Hypothalamus (tissue), 51 donors: ENCODE data around the gene EPS15.
"Not testable (repeated sequence)": the region's sequence is repeated elsewhere in the genome, so short reads cannot be mapped to it uniquely, and the experiment has no call there.

Experiments used
- DNase-seq, 51 donors: peaks; one replicate each; lab custom pipeline; 2025; lab: John Stamatoyannopoulos, UW

EPS15 gene

DNA sequence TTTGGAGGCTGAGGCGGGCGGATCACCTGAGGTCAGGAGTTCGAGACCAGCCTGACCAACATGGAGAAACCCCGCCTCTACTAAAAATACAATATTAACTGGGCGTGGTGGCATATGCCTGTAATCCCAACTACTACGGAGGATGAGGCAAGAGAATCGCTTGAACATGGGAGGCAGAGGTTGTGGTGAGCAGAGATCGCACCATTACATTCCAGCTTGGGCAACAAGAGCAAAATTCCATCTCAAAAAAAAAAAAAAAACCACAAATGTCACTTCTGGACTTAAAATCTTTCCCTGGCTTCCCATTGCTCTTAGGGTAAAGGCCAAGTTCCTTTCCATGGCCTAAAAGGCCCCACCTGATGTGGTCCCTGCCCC lies 194.1 kb downstream of the EPS15 start:
- DNase-seq = not testable (repeated sequence)

DNA sequence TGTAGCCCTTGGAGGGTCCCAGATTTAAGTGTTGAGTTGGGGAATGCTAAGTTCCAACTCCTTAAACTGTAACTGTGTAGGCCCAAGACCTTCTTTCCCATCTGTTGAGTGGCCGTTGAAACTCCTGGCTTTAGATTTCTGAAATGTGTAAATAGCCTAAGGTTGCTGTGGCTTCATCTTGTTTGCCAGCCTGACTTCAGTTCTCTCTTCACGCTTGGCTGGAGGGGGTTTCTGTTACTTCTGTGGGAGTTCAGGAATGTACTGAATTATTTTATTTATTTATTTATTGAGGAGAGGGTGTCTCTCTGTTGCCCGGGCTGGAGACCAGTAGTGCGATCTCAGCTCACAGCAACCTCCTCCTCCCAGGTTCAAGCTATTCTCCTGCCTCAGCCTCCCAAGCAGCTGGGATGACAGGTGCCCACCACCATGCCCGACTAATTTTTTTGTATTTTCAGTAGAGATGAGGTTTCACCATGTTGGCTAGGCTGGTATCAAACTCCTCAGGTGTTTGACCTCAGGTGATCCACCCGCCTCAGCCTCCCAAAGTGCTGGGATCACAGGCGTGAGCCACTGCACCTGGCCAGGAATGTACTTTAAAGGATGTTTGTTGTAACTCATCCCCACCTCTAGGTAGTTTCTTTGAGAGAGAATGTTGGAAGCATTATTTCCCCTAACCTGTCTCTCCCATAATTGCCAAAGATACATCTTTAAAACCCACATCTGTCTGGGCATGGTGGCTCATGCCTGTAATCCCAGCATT lies 194.6 kb downstream of the EPS15 start:
- no peak for DNase-seq

DNA sequence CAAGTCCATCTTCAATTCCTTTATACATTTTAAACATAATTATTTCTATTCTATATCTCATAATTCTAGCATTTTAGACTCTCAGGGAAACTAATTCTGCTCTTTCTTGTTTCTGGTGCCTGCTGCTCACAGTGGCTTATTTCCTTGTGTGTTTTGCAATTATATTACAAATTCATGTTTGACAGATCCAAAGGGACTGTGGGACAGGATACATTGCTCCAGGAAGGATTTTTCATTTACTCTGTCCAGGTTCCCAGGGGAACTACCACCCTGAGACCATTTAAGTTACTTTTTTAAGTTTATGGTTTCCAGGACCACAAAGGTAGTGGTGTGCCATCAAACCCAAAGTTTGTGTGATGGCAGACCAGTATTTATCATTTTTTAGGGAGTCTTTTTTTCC lies 195.3 kb downstream of the EPS15 start:
- DNase-seq = no peak

DNA sequence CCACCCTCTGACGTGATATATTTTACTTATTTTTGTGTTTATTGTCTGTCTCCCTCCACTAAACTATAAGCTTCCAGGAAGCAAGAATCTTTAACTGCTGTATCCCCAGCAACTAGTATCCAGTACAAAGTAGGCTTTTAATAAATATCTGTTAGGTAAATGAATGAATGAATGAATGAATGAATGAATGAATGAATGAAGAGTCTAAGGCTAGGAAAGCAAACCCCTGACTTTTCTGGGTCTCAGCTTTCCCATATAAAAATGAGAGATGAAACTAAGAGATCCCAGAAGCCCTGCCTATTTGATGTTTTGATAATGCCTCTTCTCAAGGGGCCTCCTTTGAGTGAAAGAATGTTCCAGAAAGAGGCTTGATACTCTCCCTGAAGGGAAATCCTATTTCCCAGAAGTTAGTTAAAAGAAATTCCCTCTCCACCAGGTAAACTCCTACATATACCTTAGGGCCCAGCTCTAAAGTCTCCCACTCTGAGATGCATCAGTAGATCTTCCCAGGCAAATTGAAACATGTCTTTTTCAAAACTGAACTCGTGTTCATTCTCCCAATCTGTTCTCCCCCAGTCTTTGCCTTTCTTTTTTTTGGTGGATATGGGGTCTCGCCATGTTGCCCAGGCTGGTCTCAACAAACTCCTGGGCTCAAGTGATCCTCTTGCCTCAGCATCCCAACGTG lies 196.5 kb downstream of the EPS15 start:
- DNase-seq = no peak

DNA sequence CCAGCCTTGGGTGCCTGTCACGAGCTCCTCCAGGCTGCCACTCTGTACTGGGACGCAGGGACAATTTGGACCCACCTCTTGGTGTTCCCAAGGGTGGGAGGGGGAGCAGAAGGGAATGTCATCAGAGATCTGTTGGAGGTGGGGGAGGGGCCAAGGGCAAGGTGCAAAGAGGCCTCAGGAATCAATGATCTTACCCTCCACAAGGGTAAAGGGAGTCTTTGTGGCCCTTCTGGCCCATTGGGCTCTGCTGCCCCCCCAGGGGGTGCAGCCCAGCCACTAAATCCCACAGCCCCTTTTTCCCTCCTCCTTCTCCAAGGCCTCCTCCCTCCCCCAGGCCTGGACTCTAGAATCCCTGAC lies 197.2 kb downstream of the EPS15 start:
- DNase-seq = no peak

DNA sequence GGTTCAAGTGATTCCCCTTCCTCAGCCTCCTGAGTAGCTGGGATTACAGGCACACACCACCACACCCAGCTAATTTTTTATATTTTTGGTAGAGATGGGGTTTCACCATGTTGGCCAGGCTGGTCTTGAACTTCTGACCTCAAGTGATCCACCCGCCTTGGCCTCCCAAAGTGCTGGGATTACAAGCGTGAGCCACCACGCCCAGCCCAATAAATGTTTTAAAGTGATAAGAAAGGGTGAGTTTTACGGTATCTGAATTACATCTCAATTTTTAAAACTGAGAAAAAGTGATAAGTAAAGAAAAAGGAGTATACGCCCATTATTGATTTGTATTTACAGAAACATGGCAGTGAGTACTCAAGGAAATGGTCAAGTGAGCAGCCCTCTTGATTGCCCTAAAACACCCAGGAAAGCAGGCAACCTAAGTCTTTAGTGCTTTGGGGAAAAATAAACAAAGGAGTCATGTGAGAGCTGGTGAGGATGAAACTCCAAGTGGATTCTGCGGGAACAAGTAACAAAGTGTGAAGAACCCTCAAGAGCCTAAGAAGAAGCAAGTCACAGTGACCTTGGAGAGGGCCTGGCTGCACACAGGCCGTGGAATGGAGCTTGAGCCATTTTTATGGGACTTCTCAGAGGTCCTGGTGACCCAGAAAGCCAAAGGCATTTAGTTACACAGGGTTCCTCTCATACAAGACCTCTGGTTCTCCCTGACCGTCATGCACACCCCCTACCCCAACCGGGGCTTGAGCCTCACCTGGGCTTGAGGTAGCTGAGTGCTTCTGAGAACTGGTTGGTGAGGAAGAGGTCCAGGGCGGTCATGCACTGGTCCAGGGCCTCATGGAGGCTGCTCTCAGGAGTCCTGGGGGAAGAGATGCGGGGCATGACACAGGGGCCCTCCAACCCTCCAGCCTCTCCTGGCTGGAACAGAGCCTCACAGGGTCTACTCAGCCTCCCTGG lies 197.8 kb downstream of the EPS15 start:
- DNase-seq = no peak

DNA sequence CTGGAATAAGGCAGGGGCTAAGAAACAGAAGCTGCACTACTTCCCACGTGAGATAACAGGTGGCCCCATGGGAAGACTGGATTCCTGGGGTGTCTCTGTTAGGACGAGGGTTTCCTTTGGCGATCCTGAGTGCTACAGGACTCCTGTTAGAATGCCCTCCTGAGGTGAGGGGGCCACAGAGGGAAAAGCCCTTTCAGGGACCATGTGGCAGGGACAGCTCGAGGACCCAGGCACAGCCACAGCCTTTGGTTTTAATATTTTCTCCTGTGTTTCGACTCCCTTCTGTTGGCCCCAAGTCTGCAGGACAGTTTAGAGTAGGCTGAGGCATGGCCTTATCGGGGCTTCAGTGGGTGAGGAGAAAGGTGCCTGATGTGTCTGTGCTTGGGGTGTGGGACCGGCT lies 201.3 kb downstream of the EPS15 start:
- DNase-seq = no peak

DNA sequence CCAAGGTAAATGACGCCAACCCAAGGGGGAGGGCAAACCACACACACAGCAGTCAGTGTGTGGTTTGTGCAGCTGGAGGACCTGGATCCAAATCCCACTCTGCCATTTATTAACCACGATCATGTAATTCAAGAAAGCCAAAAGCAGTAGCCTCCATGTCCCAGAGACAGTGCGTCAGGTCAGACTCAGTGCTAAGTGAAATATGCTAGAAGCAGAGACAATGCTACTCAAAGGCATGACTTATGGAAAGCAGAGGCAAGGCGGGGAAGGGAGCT lies 202.3 kb downstream of the EPS15 start:
- DNase-seq = no peak

DNA sequence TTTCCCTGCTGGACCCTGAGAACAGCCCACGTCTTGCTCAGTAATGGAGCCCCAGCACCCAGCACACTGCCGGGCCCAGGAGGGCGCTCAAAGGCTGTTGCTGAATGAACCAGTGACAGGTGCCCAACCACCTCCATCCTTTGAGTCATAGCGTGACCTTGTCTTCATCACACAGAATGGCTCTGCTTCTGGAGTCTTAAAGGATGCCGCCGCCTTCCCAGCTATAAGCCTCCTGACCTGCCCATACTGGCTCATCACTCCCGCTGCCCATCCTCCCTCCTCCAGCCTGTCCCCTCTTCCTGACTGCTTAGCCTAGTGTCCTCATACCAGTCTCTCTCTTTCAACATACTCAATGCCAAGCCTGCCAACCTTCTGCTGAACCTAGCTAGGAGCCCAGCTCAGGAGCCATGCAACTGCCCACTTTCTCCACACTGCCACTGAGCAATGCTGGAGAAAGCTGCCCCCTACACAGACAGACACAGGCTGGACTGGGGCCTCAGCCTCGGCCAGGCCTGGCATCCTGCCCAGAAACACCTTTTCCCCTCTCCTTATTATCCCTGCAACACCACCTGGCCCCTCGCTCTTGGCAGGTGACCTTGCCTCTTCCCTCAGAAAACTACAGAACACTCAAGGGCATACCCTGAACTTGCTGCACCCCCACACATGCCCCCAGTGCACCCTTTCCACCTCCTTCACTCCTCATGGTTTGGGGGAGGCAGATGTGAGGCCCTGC lies 202.8 kb downstream of the EPS15 start:
- no peak for DNase-seq

DNA sequence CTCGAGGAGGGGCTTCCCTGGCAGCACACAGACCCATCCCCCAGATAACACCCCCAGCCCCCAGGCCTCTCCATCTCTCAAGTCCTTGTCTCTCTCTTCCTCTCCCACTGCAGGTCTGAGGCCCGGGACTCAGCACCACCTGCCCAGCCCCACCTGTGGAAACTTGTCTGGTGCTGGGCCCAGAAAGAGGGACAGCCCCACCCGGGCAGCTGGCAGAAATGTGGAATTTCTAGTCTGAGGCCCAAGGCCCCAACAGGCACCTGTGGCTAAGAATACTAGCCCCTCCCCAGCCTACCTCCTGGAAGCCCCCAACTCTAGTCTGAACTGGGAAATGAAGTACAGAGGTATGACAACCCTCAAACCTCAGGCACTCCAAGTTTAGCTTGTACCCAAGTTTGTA lies 204.1 kb downstream of the EPS15 start:
- DNase-seq = no peak

DNA sequence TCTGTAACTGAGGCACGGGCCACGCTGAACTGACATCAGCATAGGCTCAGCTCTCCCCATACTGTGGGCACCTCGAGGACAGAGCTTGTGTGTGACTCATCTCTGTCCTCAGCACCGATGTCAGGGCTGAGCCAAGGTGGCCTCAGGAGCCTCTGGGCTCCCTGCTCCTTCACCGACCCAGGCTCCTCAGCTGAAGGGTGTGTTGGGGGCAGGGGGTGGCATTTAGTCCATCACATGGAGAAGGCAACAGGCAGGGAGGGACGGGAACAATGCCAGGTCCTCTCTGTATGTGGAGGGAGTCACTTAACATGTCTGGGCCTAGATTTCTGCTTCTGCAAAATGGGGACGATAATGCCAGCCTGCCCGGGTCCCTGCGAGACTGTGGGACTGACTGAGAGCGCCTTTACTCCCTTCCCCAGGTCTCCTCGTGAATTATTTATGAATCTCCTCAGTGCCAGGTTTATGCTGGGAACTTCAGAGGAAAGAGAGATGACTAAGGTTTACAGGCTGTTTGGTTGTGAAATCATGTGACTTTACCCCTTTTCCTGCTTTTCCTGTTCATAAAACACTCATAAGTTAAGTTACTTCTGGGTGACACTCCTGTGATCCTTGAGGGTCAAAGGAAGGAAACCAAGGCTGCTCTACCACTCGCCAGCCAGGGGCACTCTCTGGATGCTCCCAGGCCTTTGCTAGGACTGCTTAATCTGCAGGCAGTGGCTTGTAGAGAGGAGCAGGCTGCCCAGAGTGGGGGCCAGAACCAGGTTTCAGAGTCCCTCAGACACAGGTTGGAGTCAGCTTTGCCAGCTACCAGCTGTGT lies 204.9 kb downstream of the EPS15 start:
- DNase-seq = no peak

DNA sequence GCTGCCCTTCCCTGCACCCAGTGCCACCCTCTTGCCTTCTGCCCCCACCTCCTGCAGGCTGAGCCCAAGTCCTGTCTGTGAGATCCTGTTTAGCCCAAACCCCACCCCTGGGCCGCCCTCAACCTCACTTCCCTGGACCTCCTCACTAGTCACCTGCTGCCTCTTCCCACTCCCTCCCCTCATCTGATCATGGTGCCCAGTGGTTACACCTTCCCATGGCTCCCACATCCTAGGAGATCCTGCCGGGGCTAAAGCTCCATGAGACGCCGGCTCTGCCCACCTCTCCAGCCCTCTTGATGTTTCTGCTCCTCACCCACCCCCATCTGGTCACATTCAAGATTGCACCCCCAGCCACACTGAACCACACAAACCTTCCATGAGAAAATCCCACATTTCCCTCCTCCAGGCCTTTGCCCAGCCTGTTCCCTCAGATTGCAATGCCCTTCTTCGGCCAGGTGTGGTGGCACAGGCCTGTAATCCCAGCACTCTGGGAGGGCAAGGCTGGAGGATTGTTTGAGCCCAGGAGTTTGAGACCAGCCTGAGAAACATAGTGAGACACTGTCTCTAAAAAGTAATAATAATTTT lies 205.7 kb downstream of the EPS15 start:
- no peak for DNase-seq

DNA sequence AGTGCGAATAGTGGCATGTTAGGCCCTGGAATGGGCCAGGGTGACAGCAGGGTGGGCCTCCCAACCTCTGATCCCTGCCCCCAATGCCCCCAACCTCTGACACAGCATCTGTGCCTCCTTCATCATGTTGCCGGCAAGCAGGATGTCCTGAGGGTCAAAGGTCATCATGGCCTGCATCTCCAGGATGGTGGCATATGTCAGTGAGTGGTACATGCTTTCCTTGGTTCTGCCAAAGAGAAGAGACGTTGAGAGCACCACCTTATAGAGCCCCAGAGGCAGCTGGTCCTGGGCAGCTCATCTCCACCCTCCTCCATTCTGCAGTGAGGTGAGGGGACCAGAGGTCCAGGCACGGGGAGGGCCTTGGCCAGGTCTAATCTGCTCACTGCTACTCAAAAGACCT lies 206.3 kb downstream of the EPS15 start:
- no peak for DNase-seq

DNA sequence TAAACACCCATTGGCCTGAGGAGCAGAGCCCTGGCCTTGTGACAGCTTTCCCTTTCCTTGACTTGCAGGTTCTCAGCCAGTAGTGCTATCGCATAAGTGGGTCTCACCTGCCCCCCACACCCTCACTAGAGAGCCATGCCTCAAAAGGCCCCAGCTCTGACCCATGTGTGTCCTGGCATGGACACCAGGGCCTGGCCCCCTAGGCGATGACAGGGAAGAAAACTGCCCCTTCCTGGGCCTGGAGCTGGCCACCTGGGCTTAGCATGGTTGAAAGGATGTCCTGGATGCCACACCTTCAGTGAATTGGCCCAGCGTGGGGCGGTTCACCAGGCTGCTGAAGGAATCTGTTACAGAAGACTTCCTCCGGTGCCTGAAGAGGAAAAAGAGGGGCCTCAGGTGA lies 207.2 kb downstream of the EPS15 start:
- no peak for DNase-seq

DNA sequence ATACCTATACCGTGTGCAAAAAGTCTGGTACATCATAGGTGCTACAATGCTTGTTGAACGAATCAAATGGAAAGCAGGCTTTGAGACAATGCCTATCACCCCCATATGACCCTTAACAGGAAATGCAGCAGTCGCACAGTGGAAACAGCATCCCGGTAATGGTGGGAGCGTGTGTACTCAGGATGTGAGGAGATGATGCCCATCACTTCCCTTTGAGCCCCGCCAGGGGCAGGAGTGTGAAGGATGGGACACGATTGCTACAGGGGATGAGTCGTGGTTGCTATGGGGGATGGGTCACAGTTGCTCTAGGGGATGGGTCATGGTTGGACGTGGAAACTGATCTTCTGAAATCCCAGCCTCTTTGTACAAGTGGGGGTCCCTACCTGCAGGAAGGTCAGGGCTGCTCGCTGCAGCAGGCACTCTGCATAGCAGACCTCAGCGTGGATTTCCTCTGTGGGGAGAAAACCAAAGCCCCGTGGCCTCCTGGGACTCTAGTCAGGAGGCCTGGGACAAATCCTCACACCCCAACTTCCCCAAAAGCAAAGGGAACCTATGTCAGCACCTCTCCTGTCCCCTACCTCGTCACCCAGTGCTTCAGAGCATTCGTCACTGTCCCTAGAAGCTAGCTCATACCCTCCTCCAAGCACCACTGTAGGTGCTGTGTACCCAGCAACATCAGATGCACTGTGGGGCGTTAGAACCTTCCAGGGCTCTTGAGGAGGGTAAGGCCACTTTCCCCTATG lies 208.0 kb downstream of the EPS15 start:
- DNase-seq = no peak

DNA sequence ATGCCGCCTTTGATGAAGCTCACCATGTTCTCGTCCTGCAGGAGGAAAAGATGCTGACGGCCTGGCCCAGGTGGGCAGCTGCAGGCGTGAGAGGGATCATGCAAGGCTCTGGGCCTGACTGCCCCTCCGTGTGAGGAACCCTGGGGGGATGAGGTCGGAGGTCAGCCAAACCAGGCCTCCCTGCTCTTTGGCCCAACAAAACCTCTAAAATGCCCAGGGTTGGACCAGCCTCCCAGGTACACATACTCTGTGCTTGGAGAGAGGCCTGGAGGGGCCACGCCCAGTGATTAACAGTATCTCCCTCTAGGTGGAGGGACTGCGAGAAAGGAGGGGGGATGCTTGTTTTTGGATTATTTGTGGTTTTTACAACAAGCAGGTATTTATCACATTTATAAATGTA lies 209.8 kb downstream of the EPS15 start:
- DNase-seq = no peak

DNA sequence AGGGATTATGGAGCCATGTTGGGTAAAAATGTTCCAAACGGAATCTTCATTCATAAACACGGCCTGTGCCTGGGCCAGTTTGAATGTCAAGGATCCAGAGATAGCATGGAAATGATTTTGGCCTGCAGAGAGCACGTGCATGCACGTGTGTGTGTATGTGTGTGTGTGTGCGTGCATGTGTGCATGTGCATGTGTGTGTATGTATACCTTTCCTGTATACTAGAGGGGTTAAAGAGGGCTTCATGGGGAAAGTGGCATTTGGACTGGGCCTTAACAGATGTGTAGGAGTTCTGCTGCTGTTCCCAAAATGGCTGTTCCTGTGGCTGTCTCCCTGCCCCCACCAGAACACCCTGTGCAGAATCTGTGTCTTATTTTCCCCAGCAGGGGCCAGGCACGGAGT lies 210.4 kb downstream of the EPS15 start:
- DNase-seq = no peak

DNA sequence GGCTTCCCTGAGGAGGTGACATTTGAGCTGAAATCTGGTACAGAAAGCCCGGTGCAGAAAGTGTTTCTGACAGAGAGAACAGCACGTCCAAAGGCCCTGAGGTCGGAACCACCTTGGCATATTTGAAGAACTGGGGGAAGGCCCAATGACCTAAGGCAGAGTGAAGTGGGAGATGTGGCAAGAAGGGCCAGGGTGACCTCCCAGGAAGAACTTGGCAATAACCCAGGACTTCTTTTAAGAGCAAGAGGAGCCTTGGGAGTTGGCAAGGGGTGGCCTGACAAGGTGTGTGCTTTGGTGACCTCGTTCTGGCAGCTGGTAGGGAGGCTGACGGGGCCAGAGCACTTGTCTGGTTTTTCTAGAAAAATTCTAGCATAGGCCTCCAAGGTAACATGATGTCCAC lies 212.1 kb downstream of the EPS15 start:
- DNase-seq = no peak

DNA sequence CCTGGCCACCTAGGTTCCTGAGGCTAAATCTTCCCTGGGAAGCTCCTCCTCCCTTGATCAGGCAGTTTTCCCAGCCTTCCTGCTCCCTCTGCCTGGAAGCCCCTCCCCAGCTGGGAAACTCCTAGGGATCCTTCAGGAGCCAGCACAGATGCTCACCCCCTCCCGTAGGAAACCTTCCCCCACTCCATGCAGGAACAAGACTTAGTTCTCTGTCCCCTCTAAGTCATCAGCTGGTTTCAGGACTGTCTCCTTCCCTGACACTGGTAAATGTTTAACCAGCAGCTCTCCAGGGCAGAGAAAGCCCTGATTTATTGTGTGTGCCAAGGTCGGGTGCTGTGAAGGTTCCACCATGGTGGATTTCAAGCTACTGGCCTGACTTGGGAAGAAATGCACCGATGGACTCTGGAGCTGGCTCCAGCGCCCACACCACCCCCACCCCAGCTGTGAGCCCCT lies 213.7 kb downstream of the EPS15 start:
- no peak for DNase-seq
